GM20431 (cell line): ENCODE data around the gene SLC9A3.

Source experiments
- in situ Hi-C: fragments of 300-500 bp; cut with MseI, MboI; formaldehyde crosslinking; loops from one replicate; pipeline ENCODE4 v1.15.0; 2020; ENCODE audit warnings: low sequenced_read_pairs; ENCODE audit not compliant: unreplicated experiment

Gene SLC9A3

DNA sequence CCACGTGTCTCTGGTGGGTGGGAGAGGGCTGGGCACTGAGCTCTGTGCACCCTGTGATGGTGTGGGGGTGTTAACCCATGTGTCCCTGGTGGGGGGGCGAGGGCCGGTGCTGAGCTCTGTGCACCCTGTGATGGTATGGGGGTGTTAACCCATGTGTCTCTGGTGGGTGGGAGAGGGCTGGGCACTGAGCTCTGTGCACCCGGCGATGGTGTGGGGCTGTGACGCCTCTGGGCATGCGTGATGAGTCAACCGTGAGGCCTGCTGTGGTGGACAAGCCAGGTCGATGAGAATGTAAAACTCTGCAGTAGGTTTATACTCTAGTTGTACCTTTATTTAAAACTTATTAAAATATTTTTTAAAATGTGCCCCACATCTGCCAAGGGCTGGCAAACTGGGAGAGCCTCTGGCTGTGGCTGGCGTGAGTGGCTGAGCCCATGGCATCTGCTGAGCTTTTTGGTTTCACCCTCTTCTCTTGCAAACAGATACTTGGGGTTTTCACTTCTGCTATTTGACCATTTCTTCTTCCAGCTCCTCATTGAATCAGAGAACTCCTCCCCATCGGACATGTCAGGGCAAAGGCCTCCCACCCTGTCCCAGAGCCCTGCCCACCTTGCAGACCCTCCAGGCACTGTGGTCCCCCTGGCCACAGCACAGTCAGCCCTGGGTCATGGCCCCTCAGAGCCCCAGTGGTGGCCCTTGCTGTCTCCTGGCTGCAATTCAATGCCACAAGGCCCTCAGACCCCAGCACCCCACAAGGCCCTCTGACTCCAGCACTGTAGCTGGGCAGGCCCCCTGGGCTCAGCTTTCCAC is 99.7 kb downstream of the SLC9A3 start:
- in situ Hi-C loops: no loop called here

DNA sequence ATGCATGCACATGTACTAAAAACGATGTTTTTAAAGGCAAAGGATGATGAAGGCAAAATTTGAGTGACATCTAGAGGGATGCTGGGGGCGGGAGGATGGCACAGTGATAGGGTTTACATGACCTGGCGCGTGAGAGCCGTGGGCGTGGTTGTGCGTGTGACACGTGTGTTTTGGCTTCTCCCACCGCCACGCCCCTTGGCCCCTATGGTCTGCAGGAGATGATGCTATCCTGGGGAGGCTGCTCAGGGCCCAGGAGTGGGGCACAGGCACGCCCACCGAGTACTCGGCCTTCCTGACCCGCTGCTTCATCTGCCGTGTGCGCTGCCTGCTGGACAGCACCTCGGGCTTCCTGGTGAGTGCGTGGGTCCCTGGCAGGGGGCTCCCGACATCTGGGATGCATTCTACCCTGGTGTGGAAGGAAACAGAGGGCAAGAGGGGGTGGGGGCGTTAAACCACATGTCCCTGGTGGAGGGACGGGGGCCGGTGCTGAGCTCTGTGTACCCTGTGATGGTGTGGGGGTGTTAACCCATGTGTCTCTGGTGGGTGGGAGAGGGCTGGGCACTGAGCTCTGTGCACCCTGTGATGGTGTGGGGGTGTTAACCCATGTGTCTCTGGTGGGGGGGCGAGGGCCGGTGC is 100.5 kb downstream of the SLC9A3 start:
- in situ Hi-C loops: no loop called here

DNA sequence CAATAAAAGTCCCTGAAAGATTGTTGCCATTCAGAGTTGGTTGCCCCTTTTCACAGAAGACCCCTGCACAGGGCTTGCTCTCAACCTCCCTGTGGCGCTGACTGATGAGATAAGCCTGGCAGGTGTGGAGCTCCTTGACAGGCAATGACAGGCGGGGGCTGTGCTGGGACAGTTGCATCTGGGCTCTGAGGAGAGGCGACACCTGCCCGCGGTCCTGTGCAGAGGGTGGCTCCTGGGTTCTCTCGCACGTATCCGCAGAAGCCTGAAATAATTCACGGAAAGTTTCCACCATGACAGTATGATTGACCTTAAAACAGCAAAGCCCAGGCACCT is 101.0 kb downstream of the SLC9A3 start:
- in situ Hi-C loops: no loop called here

DNA sequence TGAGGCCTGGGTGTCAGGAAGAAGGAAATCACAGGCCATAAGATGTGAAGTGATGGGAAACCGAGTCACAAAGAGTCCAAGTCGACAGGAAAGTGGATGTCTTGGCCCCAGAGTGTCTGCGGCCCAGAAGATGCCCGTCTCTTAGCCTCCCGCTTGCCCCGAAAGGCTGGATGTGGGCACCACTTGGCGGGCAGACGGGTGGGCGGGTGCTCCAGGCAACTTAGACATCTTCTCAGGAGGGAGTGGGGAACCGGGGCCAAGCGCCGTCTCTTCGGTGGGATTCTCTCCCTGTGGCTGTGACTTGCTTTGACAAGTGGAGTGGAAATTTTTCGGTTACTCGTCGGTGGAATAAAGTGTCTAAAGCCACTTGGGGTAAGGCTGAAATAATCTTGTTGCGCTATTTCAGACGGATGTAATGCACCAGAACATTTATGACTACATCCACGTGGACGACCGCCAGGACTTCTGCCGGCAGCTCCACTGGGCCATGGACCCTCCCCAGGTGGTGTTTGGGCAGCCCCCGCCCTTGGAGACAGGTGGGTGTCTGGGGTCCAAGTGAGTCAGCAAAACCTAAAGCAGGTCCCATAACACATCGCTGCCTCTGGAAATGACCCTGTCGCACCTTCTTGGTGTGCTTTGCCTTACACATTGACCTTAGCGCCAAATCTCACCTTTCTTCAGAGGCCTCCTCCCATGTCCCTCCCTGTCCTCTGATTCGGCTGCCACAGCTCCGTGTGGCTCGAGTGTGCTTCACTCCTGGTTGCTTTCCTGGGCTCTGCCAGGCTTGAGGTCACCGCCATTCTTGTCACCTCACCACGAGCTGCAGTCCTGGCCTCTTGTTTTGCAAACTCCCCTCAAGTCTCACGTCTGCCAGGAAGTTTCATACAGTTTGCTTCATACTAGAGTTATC is 101.7 kb downstream of the SLC9A3 start:
- in situ Hi-C loops: no loop called here

DNA sequence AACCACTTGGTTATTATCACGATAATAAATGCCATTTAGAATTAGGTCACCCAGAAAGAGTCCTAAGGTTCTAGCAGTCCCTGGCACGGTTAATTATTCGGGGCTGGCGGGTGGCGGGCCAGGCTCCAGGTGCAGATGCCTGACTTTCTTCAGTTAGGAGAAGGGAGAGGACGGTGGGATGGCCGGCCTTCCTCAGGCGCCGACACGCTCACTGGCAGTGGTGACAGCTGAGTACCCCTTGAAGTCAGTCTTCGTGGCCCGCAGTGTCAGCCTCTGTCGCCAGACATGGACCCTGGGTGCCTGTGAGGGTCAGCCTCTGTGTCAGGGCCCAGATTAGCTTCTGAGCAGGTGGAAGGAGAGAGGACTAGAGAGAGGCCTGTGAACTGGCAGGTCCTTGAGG is 102.3 kb downstream of the SLC9A3 start:
- in situ Hi-C loops: no loop called here

DNA sequence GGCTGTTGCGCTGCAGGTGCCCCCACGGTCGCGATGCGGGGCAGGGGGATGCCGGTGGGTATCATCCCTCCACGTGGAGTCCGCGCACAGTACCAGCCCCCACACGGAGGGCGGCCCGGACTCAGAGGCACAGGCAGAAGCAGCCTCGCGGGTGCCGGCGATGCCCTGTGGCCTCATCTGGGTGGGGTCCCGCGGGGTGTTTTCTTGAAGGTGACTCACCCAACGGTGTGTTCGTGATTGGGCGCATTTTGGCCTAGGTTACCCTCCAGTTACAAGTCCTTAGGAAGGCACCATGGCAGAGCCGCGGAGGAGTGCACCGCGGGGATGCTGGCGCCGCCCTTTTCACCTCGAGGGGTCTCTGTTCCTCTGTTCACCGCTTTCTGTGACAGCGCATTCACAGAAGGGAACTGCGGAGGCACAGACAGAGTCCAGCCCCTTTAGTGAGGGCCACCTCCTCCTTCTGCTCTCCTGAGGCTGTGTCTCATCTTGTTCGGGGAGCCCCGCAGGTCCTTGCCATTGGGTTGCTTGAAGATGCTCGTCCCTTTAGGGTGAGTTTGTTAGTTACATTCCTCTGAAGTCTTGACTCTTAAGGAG is 102.9 kb downstream of the SLC9A3 start:
- in situ Hi-C loops: no loop called here

DNA sequence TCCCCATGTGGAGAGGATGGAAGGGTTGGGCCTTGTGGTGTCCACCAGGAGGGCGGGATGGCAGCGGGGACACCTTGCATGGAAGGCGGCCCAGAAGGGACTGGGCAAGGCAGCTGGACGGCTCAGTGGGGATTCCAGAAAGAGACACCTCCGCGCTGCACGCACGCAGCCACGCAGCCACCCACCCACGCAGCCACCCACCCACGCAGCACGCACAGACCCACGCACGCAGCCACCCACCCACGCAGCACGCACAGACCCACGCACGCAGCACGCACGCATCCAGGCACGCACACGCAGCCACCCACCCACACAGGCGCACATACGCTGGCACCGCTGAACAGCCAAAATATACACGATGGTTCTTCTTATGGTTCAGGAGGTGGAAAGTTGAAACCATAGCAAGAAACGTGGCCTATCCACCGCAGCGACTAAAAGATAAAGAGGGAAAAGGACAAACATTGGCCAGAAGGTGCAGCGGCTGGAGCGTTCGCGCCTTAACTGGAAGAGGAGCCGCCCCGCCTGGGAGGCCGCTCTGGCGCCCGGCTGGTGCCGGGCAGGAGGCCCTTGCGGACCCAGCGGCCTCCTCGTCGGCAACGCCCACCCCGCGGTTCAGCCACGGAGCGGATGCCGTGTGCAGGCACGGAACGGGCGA is 103.5 kb downstream of the SLC9A3 start:
- in situ Hi-C loops: no loop called here
